ENCODE results near the gene SULT4A1. TPM values are rescaled to one million over a fixed set of nuclear protein-coding genes. Genes with fewer than 3 reads are reported as not detected.

Gene SULT4A1
- total and polyA plus RNA-seq, 2 donors (not counting 1 experiment from before 2014, with no cell fraction given), result not detected

- H3K4me2 ChIP-seq (replicated peaks; ENCODE audit: low read depth, low read length, poor library complexity, severe bottlenecking), result no peak overlapping the region
- H3K9ac ChIP-seq (ENCODE audit: low read length), result no peak overlapping the region
- no peak overlapping the region for H3K4me3 ChIP-seq (ENCODE audit: control extremely low read depth in 1 of 5, extremely low read depth in 1 of 5, insufficient read depth in 1 of 5, low read depth in 2 of 5, low read length in 4 of 5)
- intact Hi-C loops (cut with micrococcal nuclease), result no loop called here
- H3K36me3 ChIP-seq (replicated peaks in 1 of 2; ENCODE audit: control extremely low read depth in 1 of 2, control insufficient read depth in 1 of 2, extremely low read depth in 1 of 2, insufficient read depth in 2 of 2, low read length in 1 of 2), result no peaks in the 10 kb centered on the region
- no peak overlapping the region for H2AFZ ChIP-seq (ENCODE audit: insufficient read depth, low read depth, low read length, poor library complexity, severe bottlenecking)
- no peak overlapping the region for H3K4me3 Mint-ChIP-seq
- H3K4me1 Mint-ChIP-seq, result no peaks in the 10 kb centered on the region
- no peak overlapping the region for H3K27ac ChIP-seq (ENCODE audit: low read length in 2 of 2)
- no peaks in the 10 kb centered on the region for H3K9me3 ChIP-seq (ENCODE audit: control extremely low read depth in 1 of 3, control insufficient read depth in 2 of 3, insufficient read depth in 1 of 3, low read length in 2 of 3)
- no peaks in the 10 kb centered on the region for H3K79me2 ChIP-seq (ENCODE audit: control insufficient read depth, insufficient read depth, low read length)
- POLR2A ChIA-PET, result no interaction called here
- 87% methylated on average over 16 of the region's 18 CpGs for WGBS (ENCODE audit: insufficient coverage)
- TF ChIP-seq EZH2 (IDR thresholded peaks at IDR 0.05; ENCODE audit: borderline replicate concordance, insufficient read depth, low read depth, low read length, poor library complexity, severe bottlenecking) (no peak), CTCF (IDR thresholded peaks at IDR 0.05) (no peak)
- peaks cover 0 to 9% (median 0%) of the 10 kb centered on the region in 4 experiments for H3K27me3 ChIP-seq (replicated peaks in 1 of 4; ENCODE audit: control extremely low read depth in 1 of 4, control insufficient read depth in 3 of 4, insufficient read depth in 4 of 4, low read length in 3 of 4)
- H3K4me1 ChIP-seq (ENCODE audit: control insufficient read depth in 2 of 2, insufficient read depth in 2 of 2, low read length in 2 of 2), result no peaks in the 10 kb centered on the region
- DNase-seq, result no peak
- no peaks in the 10 kb centered on the region for H4K20me1 ChIP-seq (ENCODE audit: control insufficient read depth, insufficient read depth, low read length, poor library complexity, severe bottlenecking)
- H3K27me3 Mint-ChIP-seq, result peaks cover 20% of the 10 kb centered on the region
- no peaks in the 10 kb centered on the region for H3K9me3 Mint-ChIP-seq (ENCODE audit: insufficient read depth)
- ATAC-seq (ENCODE audit: low read depth), result no peak
- CTCF ChIA-PET, result no interaction called here
- no peak overlapping the region for H3K27ac Mint-ChIP-seq
Observed at GRCh38 chr22:43820651-43821305, 41.5 kb downstream of the SULT4A1 start.

GRCh38 chr22:43819931-43820640, 42.2 kb downstream of the SULT4A1 start:
- H3K27me3 Mint-ChIP-seq, result peaks cover 20% of the 10 kb centered on the region
- CTCF ChIA-PET, result no interaction called here
- Histone ChIP-seq H3K36me3 (replicated peaks in 1 of 2; ENCODE audit: control extremely low read depth in 1 of 2, control insufficient read depth in 1 of 2, extremely low read depth in 1 of 2, insufficient read depth in 2 of 2, low read length in 1 of 2) (no peaks in the 10 kb centered on the region), H3K9ac (ENCODE audit: low read length) (no peak overlapping the region), H3K27ac (ENCODE audit: low read length in 2 of 2) (no peak overlapping the region), H3K9me3 (ENCODE audit: control extremely low read depth in 1 of 3, control insufficient read depth in 2 of 3, insufficient read depth in 1 of 3, low read length in 2 of 3) (no peaks in the 10 kb centered on the region), H3K4me1 (ENCODE audit: control insufficient read depth in 2 of 2, insufficient read depth in 2 of 2, low read length in 2 of 2) (no peaks in the 10 kb centered on the region), H3K4me3 (ENCODE audit: control extremely low read depth in 1 of 5, extremely low read depth in 1 of 5, insufficient read depth in 1 of 5, low read depth in 2 of 5, low read length in 4 of 5) (no peak overlapping the region), H4K20me1 (ENCODE audit: control insufficient read depth, insufficient read depth, low read length, poor library complexity, severe bottlenecking) (no peaks in the 10 kb centered on the region), H3K79me2 (ENCODE audit: control insufficient read depth, insufficient read depth, low read length) (no peaks in the 10 kb centered on the region), H2AFZ (ENCODE audit: insufficient read depth, low read depth, low read length, poor library complexity, severe bottlenecking) (no peak overlapping the region), H3K27me3 (replicated peaks in 1 of 4; ENCODE audit: control extremely low read depth in 1 of 4, control insufficient read depth in 3 of 4, insufficient read depth in 4 of 4, low read length in 3 of 4) (peaks cover 0 to 9% (median 0%) of the 10 kb centered on the region in 4 experiments), H3K4me2 (replicated peaks; ENCODE audit: low read depth, low read length, poor library complexity, severe bottlenecking) (no peak overlapping the region)
- intact Hi-C loops (cut with micrococcal nuclease), result no loop called here
- no peaks in the 10 kb centered on the region for H3K9me3 Mint-ChIP-seq (ENCODE audit: insufficient read depth)
- ATAC-seq (ENCODE audit: low read depth) (no peak), DNase-seq (no peak)
- 100% methylated on average over 8 of the region's 13 CpGs for WGBS (ENCODE audit: insufficient coverage)
- no peak overlapping the region for H3K4me3 Mint-ChIP-seq
- H3K4me1 Mint-ChIP-seq, result no peaks in the 10 kb centered on the region
- POLR2A ChIA-PET, result no interaction called here
- TF ChIP-seq EZH2 (IDR thresholded peaks at IDR 0.05; ENCODE audit: borderline replicate concordance, insufficient read depth, low read depth, low read length, poor library complexity, severe bottlenecking) (no peak), CTCF (IDR thresholded peaks at IDR 0.05) (no peak)
- no peak overlapping the region for H3K27ac Mint-ChIP-seq

Data from B cell (primary cell).